ENCODE measurements around the gene AACS.
"Not testable (repeated sequence)": the region's sequence is repeated elsewhere in the genome, so short reads cannot be mapped to it uniquely, and the experiment has no call there.

Gene AACS

GRCh38 chr12:125092108-125092871 is 27.1 kb downstream of the AACS start:
- no peak for DNase-seq

- DNase-seq: no peak
These were observed 27.8 kb downstream of the AACS start for GRCh38 chr12:125092872-125093680.

GRCh38 chr12:125093681-125094330 is 28.6 kb downstream of the AACS start:
- DNase-seq: no peak

GRCh38 chr12:125096894-125097293 is 31.7 kb downstream of the AACS start:
- DNase-seq: no peak

- no peak for DNase-seq
These were observed 32.2 kb downstream of the AACS start for GRCh38 chr12:125097427-125097826.

- no peak for DNase-seq
These were observed 33.6 kb downstream of the AACS start for GRCh38 chr12:125098676-125099408.

- DNase-seq: no peak
These were observed 34.2 kb downstream of the AACS start for GRCh38 chr12:125099409-125099782.

- DNase-seq: no peak
These were observed 35.6 kb downstream of the AACS start for GRCh38 chr12:125100551-125101434.

GRCh38 chr12:125104982-125105381 is 39.7 kb downstream of the AACS start:
- no peak for DNase-seq

- DNase-seq: no peak
These were observed 40.4 kb downstream of the AACS start for GRCh38 chr12:125105600-125105999.

- no peak for DNase-seq
These were observed 45.6 kb downstream of the AACS start for GRCh38 chr12:125110641-125111360.

- DNase-seq: no peak
These were observed 46.2 kb downstream of the AACS start for GRCh38 chr12:125111403-125111802.

- DNase-seq: not testable (repeated sequence)
These were observed 47.4 kb downstream of the AACS start for GRCh38 chr12:125112614-125113013.

- no peak for DNase-seq
These were observed 48.0 kb downstream of the AACS start for GRCh38 chr12:125113263-125113662.

GRCh38 chr12:125113789-125114188 is 48.6 kb downstream of the AACS start:
- DNase-seq: no peak

- no peak for DNase-seq
These were observed 49.3 kb downstream of the AACS start for GRCh38 chr12:125114365-125115141.

- no peak for DNase-seq
These were observed 55.3 kb downstream of the AACS start for GRCh38 chr12:125120566-125120965.

- no peak for DNase-seq
These were observed 55.9 kb downstream of the AACS start for GRCh38 chr12:125121106-125121505.

GRCh38 chr12:125122668-125123067 is 57.4 kb downstream of the AACS start:
- DNase-seq: no peak

GRCh38 chr12:125124320-125124966 is 59.2 kb downstream of the AACS start:
- DNase-seq: no peak
